Measurements from ENCODE around the gene NMNAT3. TPM values are rescaled to one million over a fixed set of nuclear protein-coding genes. Genes with fewer than 3 reads are reported as not detected.
"Not testable (repeated sequence)": the region's sequence is repeated elsewhere in the genome, so short reads cannot be mapped to it uniquely, and the experiment has no call there.

The NMNAT3 gene
- total and polyA plus RNA-seq, 5 experiments from 2014 or later: 2.9 to 8.8 (median 5.8) TPM

GRCh38 chr3:139617672-139618268 lies 60.0 kb downstream of the NMNAT3 start:
- POLR2A ChIA-PET: interaction anchor here (0.6 kb wide), 1 partner anchor 212 kb away, joined by 3 read pairs; no protein-coding TSS in a partner anchor
- Mint-ChIP-seq H3K9me3 (peaks cover 0 to 3% (median 0%) of the 10 kb centered on the region in 9 donors), H3K4me1 (peaks cover 0 to 2% (median 0%) of the 10 kb centered on the region in 4 donors), H3K27me3 (no peaks in the 10 kb centered on the region), H3K4me3 (no peak overlapping the region), H3K27ac (no peak overlapping the region), H3K36me3 (peaks cover 0 to 10% (median 0%) of the 10 kb centered on the region in 3 donors)
- DNase-seq (no peak), ATAC-seq (no peak)

DNA sequence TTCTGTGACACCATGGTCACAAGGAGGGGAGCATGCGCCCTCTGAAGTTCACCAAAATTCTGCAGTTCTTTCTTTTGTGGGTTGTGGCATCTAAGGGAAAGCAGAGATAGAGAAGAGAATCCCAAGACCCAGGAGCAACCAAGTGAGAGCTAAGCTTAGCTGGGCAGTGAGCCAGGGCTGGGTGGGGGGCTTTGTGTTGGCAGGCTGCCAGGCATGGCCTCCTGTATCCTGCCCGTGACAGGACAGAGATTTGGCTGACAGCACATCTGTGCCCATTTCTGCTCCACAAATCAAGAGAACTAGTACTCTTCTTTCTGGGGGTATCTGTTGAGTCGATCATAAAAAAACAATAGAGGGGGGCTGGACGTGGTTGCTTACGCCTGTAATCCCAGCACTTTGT lies 66.2 kb downstream of the NMNAT3 start:
- peaks cover 0 to 7% (median 4%) of the 10 kb centered on the region in 3 donors for H3K36me3 Mint-ChIP-seq
- H3K9me3 Mint-ChIP-seq: no peaks in the 10 kb centered on the region
- POLR2A ChIA-PET: no interaction called here

GRCh38 chr3:139610886-139611285 lies 66.9 kb downstream of the NMNAT3 start:
- Mint-ChIP-seq H3K36me3 (peaks cover 0 to 7% (median 4%) of the 10 kb centered on the region in 3 donors), H3K27me3 (no peaks in the 10 kb centered on the region), H3K4me3 (no peak overlapping the region), H3K4me1 (no peaks in the 10 kb centered on the region), H3K27ac (no peak overlapping the region), H3K9me3 (no peaks in the 10 kb centered on the region)
- POLR2A ChIA-PET: no interaction called here
- DNase-seq (no peak), ATAC-seq (no peak)

More for the DNA sequence above, 66.2 kb downstream of the NMNAT3 start:
- Mint-ChIP-seq H3K27me3 (no peaks in the 10 kb centered on the region), H3K4me3 (no peak overlapping the region), H3K27ac (no peak overlapping the region), H3K4me1 (no peaks in the 10 kb centered on the region)
- DNase-seq (no peak), ATAC-seq (no peak)

- DNase-seq (no peak), ATAC-seq (no peak)
- H3K9me3 Mint-ChIP-seq: no peaks in the 10 kb centered on the region
- no peaks in the 10 kb centered on the region for H3K27me3 Mint-ChIP-seq
- no peak overlapping the region for H3K4me3 Mint-ChIP-seq
- no peaks in the 10 kb centered on the region for H3K4me1 Mint-ChIP-seq
- H3K36me3 Mint-ChIP-seq: peaks cover 0 to 7% (median 4%) of the 10 kb centered on the region in 3 donors
- POLR2A ChIA-PET: no interaction called here
- H3K27ac Mint-ChIP-seq: no peak overlapping the region
Measured at GRCh38 chr3:139608924-139609323, 68.8 kb downstream of the NMNAT3 start.

GRCh38 chr3:139608108-139608380 lies 69.7 kb downstream of the NMNAT3 start:
- Mint-ChIP-seq H3K9me3 (no peaks in the 10 kb centered on the region), H3K27ac (no peak overlapping the region), H3K36me3 (peaks cover 0 to 5% (median 4%) of the 10 kb centered on the region in 3 donors), H3K4me3 (no peak overlapping the region), H3K4me1 (no peaks in the 10 kb centered on the region), H3K27me3 (no peaks in the 10 kb centered on the region)
- DNase-seq: no peak
- no peak for ATAC-seq
- POLR2A ChIA-PET: no interaction called here

DNA sequence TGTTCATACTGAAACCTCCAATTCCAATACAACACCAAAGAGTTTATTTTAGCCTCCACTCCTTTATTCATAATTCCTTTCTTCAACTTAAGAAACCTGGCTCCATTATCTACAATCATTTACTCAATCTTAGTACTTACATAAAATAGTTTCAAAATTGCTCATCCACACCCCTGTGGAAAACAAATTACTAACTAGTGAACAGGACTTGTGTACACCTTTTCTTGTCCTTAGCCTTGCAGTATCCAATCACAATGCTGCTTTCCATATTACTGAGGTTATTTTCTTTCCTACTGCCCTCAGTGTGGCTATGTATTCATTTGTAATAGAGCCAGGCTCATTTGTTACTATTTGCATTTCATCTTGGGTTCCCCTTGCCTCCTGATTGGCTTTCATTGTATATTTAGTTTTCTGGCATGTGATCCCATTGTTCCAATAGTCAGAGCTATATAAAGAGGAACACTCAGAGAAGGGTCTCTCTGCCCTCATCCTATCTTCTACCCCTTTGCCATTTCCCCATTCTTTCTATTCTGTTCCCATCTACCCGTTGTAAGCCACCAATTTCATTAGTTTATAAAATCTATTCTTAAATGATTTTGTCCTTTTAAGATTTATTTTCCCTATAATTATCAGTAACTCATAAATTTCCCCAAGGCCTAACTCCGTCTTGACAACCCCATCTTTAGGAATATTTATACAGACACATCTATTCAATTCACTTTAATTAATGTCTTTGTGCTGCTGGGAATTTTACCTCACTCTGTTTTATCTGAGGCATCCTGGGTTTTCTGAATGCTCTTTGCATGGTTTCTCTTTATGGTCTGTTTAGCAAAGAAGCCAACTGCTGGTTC lies 70.3 kb downstream of the NMNAT3 start:
- no peaks in the 10 kb centered on the region for H3K9me3 Mint-ChIP-seq
- H3K4me1 Mint-ChIP-seq: no peaks in the 10 kb centered on the region
- no peaks in the 10 kb centered on the region for H3K27me3 Mint-ChIP-seq
- DNase-seq: no peak
- no peak overlapping the region for H3K27ac Mint-ChIP-seq
- POLR2A ChIA-PET: no interaction called here
- H3K4me3 Mint-ChIP-seq: no peak overlapping the region
- no peak for ATAC-seq
- peaks cover 0 to 4% (median 4%) of the 10 kb centered on the region in 3 donors for H3K36me3 Mint-ChIP-seq

DNA sequence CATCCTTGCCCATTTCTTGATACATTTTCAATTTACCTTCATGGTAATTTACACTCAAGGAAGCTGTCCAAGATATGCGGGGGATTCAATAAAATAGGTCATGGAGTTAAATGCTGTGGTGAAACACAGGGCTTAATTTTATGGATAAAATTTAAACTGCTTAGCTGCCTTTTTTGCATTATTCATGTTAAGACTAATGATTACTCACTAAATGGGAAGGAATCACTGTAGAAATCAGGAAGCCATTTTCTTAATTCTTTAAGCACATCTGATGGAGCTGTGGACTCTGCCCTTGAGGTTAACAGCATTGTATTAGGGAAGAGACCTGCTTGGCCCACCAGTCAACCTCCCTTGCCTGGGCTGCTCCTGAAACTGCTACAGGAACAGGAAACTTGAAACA lies 75.8 kb downstream of the NMNAT3 start:
- POLR2A ChIA-PET: no interaction called here
- Mint-ChIP-seq H3K9me3 (no peaks in the 10 kb centered on the region), H3K36me3 (peaks cover 0 to 9% (median 0%) of the 10 kb centered on the region in 3 donors), H3K27me3 (no peaks in the 10 kb centered on the region), H3K4me3 (no peak overlapping the region), H3K27ac (no peak overlapping the region), H3K4me1 (no peaks in the 10 kb centered on the region)
- no peak for DNase-seq
- no peak for ATAC-seq

DNA sequence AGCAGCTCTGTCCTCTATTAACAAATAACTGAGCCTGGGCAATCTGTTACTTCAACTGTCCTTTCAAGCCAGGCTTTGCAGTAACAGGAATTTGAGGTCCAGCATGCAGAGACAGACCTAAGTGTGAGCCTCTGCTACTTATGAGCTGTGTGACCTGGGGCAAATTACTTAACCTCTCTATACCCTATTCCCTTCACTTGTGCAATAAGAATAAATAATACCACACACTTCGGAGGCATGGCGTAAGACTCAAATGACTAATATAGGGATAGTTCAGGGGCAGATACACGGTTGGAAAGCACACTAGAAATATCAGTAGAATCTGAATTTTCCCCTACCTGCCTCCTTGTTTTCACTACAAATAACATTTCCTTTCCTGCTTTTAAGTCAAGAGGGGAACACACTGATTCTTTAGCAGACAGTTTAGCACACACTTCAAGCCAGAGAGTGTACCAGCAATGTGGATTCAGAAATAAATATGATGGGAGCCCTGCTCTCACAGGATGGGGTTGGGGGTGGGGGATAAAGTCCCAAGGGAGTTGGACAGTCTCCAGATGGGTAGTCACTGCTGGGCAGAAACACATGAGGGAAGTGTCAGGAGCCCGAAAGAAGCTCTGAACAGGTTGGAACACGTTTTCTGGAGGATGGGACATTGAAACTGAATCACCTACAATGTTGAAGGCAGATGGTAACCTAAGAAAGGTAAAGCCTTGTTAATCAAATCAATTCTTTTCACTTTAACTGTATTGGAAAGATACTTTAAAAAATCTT lies 76.4 kb downstream of the NMNAT3 start:
- peaks cover 0 to 9% (median 0%) of the 10 kb centered on the region in 3 donors for H3K36me3 Mint-ChIP-seq
- POLR2A ChIA-PET: no interaction called here
- no peaks in the 10 kb centered on the region for H3K27me3 Mint-ChIP-seq
- H3K27ac Mint-ChIP-seq: no peak overlapping the region
- no peak overlapping the region for H3K4me3 Mint-ChIP-seq
- DNase-seq (no peak), ATAC-seq (no peak)
- H3K4me1 Mint-ChIP-seq: no peaks in the 10 kb centered on the region
- H3K9me3 Mint-ChIP-seq: peaks cover 0 to 4% (median 0%) of the 10 kb centered on the region in 9 donors

DNA sequence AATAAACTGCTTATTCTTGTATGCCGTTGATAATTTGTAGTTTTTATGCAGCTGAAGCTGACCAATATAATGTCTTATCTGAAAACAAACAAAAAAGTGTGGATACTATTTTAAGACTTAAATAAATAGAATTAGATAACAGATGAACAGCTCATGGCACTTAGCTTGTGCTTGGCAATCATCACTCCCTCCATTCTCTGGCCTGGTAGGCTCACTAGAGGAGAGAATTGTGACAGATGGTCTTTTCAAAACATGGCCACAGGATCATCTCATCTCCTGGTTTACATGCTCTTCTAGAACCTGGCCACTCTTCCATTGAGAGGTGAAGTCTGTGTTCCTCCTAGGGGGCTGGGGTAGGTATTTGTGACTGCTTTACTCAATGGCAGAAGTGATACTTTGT lies 79.8 kb downstream of the NMNAT3 start:
- Mint-ChIP-seq H3K27me3 (no peaks in the 10 kb centered on the region), H3K27ac (no peak overlapping the region), H3K36me3 (peaks cover 0 to 13% (median 4%) of the 10 kb centered on the region in 3 donors), H3K4me3 (no peak overlapping the region), H3K9me3 (peaks cover 0 to 18% (median 1%) of the 10 kb centered on the region in 9 donors), H3K4me1 (no peaks in the 10 kb centered on the region)
- POLR2A ChIA-PET: no interaction called here
- DNase-seq: no peak
- ATAC-seq: no peak

DNA sequence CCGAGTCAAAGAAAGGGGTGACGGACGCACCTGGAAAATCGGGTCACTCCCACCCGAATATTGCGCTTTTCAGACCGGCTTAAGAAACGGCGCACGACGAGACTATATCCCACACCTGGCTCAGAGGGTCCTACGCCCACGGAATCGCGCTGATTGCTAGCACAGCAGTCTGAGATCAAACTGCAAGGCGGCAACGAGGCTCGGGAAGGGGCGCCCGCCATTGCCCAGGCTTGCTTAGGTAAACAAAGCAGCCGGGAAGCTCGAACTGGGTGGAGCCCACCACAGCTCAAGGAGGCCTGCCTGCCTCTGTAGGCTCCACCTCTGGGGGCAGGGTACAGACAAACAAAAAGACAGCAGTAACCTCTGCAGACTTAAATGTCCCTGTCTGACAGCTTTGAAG lies 86.6 kb downstream of the NMNAT3 start:
- H3K4me3 Mint-ChIP-seq, POLR2A ChIA-PET, H3K27ac Mint-ChIP-seq, H3K4me1 Mint-ChIP-seq, ATAC-seq, H3K27me3 Mint-ChIP-seq, DNase-seq: not testable (repeated sequence)
- Mint-ChIP-seq H3K36me3 (peaks cover 8 to 13% (median 12%) of the 10 kb centered on the region in 3 donors), H3K9me3 (peaks cover 0 to 23% (median 11%) of the 10 kb centered on the region in 9 donors)

DNA sequence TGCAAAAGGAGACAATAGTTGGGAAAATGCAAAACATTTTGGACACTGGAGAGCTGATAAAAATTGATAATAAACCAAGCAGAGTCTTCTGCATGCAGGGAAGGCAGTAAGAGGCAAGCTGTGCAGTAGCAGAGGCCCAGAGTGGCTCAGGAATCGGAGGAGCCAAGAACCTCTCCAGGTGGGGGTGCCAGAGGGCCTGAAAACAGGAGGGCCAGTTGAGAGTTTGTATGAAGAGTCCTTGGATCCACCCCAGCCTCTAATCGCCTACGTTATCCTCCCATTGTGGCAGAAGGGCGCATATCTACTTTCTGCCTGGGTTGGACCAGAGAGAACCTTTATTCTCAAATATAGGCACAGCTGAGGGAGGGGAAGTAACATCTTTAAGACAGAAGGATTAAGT lies 89.3 kb downstream of the NMNAT3 start:
- no peak for ATAC-seq
- POLR2A ChIA-PET: no interaction called here
- H3K27me3 Mint-ChIP-seq: peaks cover 0 to 1% (median 0%) of the 10 kb centered on the region in 5 donors

DNA sequence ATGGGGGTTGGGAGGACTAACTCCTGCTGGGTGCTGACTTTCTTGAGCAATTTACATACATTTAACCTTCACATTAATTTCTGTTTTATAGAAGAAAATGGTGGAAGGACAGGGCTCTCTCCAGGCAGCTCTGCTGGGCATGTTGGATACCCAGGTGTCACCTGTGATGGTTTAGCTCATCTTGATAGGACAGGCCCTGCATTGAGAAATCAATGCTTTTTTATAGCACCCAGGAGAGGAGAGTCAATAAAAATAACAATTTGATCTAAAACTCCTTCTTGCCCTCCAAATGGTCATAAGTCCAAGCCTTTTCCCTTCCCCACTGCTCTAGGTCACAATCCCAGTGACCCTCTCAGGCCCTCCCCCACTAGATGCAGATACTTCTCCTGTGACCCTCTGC lies 90.0 kb downstream of the NMNAT3 start:
- Mint-ChIP-seq H3K9me3 (peaks cover 0 to 11% (median 6%) of the 10 kb centered on the region in 9 donors), H3K4me1 (no peaks in the 10 kb centered on the region), H3K36me3 (peaks cover 6 to 12% (median 9%) of the 10 kb centered on the region in 3 donors), H3K27ac (no peak overlapping the region), H3K27me3 (peaks cover 0 to 1% (median 0%) of the 10 kb centered on the region in 5 donors), H3K4me3 (no peak overlapping the region)
- POLR2A ChIA-PET: no interaction called here
- no peak for DNase-seq
- no peak for ATAC-seq

More for the DNA sequence above, 89.3 kb downstream of the NMNAT3 start:
- no peak overlapping the region for H3K27ac Mint-ChIP-seq
- H3K4me1 Mint-ChIP-seq: no peaks in the 10 kb centered on the region
- H3K9me3 Mint-ChIP-seq: peaks cover 0 to 18% (median 8%) of the 10 kb centered on the region in 9 donors
- no peak for DNase-seq
- no peak overlapping the region for H3K4me3 Mint-ChIP-seq
- peaks cover 7 to 12% (median 9%) of the 10 kb centered on the region in 3 donors for H3K36me3 Mint-ChIP-seq

Measured in naive thymus-derived CD8-positive, alpha-beta T cell (primary cell).